Panc1 (cell line): ENCODE data around the gene SNX13.

Experiments used
- POLR2AphosphoS5 ChIP-seq: IDR thresholded peaks from 2 replicates; pipeline ENCODE4 v1.6.1; 2012; ENCODE audit warnings: mild to moderate bottlenecking, low read depth, low read length, moderate library complexity
- TF ChIP-seq, protein P1 (sequence below): fragments of 450-650 bp; IDR thresholded peaks from 2 replicates; pipeline ENCODE4 v1.5.1; 2017; ENCODE audit warnings: mild to moderate bottlenecking

DNA sequence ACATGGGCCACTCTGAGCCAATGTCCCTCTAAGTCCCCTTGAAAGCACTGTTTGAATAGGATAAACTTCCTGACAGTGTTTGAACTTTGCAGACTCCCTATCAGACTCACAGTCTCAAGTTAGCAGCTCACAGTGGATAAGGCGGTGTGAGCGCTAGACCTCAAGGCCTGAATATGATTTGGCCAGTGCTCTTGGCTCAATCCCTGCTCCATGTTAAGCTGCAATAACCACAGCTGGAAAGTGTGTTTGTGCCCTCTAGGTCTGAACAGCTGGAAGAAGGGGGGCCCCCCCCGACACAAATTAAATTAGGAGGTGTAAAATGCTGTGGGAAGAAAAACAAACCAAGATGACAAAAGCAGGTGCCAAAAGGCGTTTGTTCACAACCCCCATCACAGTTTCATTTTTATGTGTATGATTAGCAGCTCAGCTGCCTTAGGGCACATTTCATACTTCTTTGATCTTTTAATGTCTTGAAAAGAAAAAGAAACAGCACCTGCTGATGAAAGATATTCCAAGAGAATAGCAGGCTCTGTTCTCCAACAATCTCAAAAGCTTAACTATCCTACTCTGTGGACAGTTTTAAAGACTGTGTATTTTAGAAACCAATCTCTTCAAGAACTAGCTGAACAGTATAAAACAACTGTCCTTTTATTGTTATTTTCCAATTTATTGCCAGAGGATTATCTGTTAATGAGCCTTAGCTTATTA is 167.6 kb downstream of the SNX13 start:
- TF ChIP-seq, protein P1, sequence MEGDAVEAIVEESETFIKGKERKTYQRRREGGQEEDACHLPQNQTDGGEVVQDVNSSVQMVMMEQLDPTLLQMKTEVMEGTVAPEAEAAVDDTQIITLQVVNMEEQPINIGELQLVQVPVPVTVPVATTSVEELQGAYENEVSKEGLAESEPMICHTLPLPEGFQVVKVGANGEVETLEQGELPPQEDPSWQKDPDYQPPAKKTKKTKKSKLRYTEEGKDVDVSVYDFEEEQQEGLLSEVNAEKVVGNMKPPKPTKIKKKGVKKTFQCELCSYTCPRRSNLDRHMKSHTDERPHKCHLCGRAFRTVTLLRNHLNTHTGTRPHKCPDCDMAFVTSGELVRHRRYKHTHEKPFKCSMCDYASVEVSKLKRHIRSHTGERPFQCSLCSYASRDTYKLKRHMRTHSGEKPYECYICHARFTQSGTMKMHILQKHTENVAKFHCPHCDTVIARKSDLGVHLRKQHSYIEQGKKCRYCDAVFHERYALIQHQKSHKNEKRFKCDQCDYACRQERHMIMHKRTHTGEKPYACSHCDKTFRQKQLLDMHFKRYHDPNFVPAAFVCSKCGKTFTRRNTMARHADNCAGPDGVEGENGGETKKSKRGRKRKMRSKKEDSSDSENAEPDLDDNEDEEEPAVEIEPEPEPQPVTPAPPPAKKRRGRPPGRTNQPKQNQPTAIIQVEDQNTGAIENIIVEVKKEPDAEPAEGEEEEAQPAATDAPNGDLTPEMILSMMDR, result no peak
- TF ChIP-seq POLR2AphosphoS5, result no peak
